AG10803 (cell line): Measurements from ENCODE around the gene TAF10.

Experiments used
- DNase-seq: peaks from one replicate; pipeline ENCODE4 v3.0.0; 2010; ENCODE audit warnings: low read depth
- H3K4me3 ChIP-seq: 2 replicates; pipeline ENCODE4 v1.5.1; 2011; ENCODE audit warnings: mild to moderate bottlenecking, low read length, control low read depth
- TF ChIP-seq, protein P1 (sequence below): conservative IDR thresholded peaks from 2 replicates; pipeline ENCODE4 v1.5.1; 2011; ENCODE audit warnings: mild to moderate bottlenecking, low read length, control low read depth, inconsistent platforms

TAF10 gene

DNA sequence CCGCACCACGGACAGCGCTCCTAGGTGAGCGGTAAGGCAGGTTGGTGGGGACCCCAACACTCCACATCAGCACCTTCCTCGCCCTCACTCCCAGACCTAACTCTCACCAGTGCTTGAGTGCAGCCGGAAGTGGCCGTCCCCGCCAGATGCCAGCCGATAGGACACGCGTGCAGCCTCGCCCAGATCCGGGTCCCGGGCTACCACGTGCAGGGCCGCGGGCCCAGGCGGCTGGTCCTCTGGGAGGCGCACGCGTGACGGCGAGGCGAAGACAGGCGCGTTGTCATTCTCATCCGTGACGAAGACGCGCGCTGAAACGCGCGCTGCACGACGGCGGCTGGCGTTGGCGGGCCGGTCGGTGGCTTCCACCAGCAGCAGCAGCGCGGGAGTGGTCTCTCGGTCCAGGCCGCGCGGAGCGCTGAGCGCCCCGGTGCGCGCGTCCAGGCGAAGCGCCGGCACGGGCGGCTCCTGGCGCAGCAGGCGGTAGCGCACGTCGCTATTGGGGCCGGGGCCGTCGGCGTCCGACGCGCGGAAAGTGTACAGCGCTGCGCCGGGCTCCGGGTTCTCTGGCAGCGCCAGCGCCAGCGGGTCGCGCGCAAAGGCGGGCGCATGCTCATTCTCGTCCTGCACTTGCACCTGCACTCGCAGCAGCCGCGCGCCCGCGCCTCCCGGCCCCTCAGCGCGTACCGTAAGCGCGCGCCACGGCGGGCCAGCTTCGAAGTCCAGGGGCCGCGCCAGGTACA is 18.0 kb upstream of the TAF10 start:
- DNase-seq: no peak
- no peak overlapping the region for H3K4me3 ChIP-seq
- TF ChIP-seq, protein P1, sequence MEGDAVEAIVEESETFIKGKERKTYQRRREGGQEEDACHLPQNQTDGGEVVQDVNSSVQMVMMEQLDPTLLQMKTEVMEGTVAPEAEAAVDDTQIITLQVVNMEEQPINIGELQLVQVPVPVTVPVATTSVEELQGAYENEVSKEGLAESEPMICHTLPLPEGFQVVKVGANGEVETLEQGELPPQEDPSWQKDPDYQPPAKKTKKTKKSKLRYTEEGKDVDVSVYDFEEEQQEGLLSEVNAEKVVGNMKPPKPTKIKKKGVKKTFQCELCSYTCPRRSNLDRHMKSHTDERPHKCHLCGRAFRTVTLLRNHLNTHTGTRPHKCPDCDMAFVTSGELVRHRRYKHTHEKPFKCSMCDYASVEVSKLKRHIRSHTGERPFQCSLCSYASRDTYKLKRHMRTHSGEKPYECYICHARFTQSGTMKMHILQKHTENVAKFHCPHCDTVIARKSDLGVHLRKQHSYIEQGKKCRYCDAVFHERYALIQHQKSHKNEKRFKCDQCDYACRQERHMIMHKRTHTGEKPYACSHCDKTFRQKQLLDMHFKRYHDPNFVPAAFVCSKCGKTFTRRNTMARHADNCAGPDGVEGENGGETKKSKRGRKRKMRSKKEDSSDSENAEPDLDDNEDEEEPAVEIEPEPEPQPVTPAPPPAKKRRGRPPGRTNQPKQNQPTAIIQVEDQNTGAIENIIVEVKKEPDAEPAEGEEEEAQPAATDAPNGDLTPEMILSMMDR: no peak

DNA sequence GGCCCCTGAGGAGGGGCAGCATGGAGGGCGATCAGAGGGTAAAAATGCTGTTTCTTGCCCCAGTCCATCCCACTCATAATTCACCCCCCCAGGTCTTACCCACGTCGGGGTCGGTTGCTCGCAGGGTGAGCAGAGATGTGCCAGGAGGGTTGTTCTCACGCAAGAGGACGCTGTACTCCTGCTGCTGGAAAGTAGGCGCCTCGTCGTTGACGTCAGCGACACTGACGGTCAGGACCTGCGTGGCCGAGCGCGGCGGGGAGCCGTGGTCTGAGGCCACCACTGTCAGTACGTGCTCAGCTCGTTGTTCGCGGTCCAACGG is 17.5 kb upstream of the TAF10 start:
- TF ChIP-seq, protein P1: no peak
- no peak for DNase-seq
- no peak overlapping the region for H3K4me3 ChIP-seq

DNA sequence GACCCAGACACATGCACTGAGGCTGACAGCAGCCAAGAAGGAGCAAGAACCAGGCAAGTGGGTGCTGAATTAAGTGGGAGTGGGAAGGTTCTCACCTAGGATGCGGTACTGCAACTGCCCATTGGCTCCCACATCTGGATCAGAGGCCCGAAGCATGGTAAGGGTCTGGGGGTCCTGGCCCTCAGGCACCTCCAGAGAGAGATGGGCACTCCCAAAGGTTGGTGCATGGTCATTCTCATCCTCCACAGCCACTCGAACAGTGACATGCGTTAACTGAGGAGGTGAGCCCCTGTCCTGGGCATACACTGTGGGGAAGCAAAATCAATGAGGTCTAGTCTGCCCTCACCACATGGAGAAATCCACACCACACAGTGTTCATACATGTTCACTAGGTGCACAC is 16.5 kb upstream of the TAF10 start:
- no peak overlapping the region for H3K4me3 ChIP-seq
- TF ChIP-seq, protein P1: no peak
- no peak for DNase-seq

DNA sequence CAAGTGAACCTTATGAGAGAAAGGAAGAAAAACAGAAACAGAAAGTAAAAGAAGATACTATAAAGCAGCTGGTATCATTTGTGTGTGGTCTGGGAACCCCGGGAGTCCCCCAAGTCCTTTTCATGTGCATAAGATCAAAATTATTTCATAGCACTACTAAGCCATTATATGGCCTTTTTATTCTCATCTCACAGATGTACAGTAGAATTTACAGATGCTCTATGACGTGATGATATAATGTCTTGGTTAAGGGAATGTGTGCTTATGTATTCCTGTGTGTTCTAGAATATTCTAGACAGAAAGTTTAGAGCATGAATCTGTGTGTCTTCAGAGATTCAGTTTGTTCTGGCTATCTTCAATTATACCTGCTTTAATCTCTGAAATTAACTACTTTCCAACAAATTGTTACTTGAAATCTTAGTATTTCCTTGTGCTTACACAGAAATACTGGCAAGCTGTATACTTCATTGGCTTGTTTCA is 15.8 kb upstream of the TAF10 start:
- DNase-seq: no peak
- TF ChIP-seq, protein P1: no peak
- H3K4me3 ChIP-seq: no peak overlapping the region

DNA sequence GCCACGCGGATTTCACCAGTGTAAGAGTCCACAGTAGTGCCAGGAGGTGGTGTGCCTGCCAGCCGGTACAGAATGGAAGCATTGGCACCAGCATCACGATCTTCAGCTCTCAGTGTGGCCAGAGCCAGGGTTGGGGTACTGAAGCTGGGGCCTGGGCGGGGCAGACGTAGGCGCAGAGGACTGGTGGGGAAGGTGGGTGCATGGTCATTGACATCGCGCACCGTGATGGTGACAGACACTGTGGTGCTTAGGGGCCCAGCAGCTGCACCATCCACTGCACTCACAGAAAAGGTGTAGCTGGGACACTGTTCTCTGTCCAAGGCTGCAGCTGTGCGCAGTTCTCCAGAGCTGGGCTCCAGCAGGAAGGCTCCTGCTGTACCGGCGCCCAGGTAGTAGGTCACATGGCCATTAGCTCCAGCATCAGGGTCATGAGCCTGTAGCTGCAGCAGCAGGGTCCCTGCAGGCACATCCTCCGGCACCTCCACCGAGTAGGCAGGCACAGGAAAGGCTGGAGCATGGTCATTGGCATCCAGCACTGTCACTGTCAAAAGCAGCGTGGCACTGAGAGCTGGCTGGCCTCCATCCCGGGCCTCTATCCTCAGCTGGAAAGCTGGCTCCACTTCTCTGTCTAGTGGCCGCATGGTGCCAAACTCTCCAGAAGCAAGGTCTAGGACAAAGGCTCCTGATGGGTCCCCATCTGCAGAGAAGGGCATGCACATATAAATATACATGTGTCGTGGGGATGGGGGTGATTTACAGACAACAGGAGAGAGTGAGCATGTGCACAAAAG is 15.2 kb upstream of the TAF10 start:
- no peak overlapping the region for H3K4me3 ChIP-seq
- TF ChIP-seq, protein P1: no peak
- DNase-seq: no peak

DNA sequence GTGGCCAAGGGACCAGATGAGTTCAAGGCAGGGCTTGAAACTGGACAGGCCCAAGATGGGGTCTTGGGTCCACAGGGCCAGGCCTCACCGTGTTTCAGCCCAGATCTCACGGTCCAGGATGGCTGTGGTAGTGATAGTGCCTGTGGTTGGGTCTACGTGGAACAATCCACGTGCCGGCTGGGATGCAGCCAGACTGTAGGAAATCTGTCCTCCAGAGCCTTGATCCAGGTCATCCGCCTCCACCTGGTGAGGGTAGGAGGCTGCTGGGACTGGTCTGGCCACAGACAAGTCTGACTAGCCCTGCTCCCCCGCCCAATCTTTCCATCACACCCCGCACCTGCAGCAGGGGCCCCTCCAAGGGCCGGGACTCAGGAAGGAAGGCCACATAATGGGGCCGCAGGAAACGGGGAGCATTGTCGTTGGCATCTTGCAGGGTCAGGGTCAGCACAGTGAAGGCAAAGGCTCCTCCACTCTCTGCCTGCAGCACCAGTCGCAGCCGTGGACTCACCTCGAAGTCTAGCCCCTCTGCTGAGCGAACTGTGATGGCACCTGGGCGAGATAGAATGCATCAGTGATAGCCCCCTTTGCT is 13.9 kb upstream of the TAF10 start:
- TF ChIP-seq, protein P1: no peak
- H3K4me3 ChIP-seq: no peak overlapping the region
- no peak for DNase-seq
